DMS114 treated with DMSO at 0.1 percent for 48 hours (cell line): Measurements from ENCODE around the gene HCRTR1.
"Not testable (repeated sequence)": the region's sequence is repeated elsewhere in the genome, so short reads cannot be mapped to it uniquely, and the experiment has no call there.

Experiments
- DNase-seq: peaks from one replicate; lab custom pipeline; 2025; ENCODE audit not compliant: unreplicated experiment; lab: John Stamatoyannopoulos, UW

The HCRTR1 gene

GRCh38 chr1:31581821-31582810, 35.4 kb upstream of the HCRTR1 start:
- DNase-seq, result no peak

GRCh38 chr1:31583082-31583994, 34.2 kb upstream of the HCRTR1 start:
- no peak for DNase-seq

- no peak for DNase-seq
These were observed 33.3 kb upstream of the HCRTR1 start for GRCh38 chr1:31583995-31584868.

- no peak for DNase-seq
These were observed 32.4 kb upstream of the HCRTR1 start for GRCh38 chr1:31584869-31585735.

GRCh38 chr1:31585736-31586365, 31.6 kb upstream of the HCRTR1 start:
- no peak for DNase-seq

GRCh38 chr1:31586376-31587327, 30.8 kb upstream of the HCRTR1 start:
- no peak for DNase-seq

GRCh38 chr1:31587328-31587699, 30.2 kb upstream of the HCRTR1 start:
- DNase-seq, result not testable (repeated sequence)

- no peak for DNase-seq
These were observed 29.6 kb upstream of the HCRTR1 start for GRCh38 chr1:31587720-31588423.

GRCh38 chr1:31588751-31589515, 28.6 kb upstream of the HCRTR1 start:
- DNase-seq, result no peak

- DNase-seq, result no peak
These were observed 25.9 kb upstream of the HCRTR1 start for GRCh38 chr1:31591425-31592093.

- no peak for DNase-seq
These were observed 25.4 kb upstream of the HCRTR1 start for GRCh38 chr1:31592132-31592531.

- no peak for DNase-seq
These were observed 24.3 kb upstream of the HCRTR1 start for GRCh38 chr1:31593136-31593665.

GRCh38 chr1:31593770-31594632, 23.5 kb upstream of the HCRTR1 start:
- peak; percentile 46 for DNase-seq

GRCh38 chr1:31595836-31596736, 21.4 kb upstream of the HCRTR1 start:
- DNase-seq, result no peak
